K562 (cell line): Measurements from ENCODE around the gene CALML6. TPM values are rescaled to one million over a fixed set of nuclear protein-coding genes. Genes with fewer than 3 reads are reported as not detected.

Experiments
- ATAC-seq: fragments of 200-7000 bp; cut with Tn5 transposase; 3 replicates; pipeline ENCODE4 v1.9.1; 2020; ENCODE audit warnings: moderate library complexity
- BruUV-seq: library from RNA; stranded (reverse); fragments of 400-500 nt; replicated peaks from 2 replicates; lab custom pipeline; 2021; lab: Mats Ljungman, UMichigan
- CTCF ChIA-PET: fragments of 300-600 bp; formaldehyde crosslinking; extraction: SDS; loops from one replicate; lab custom pipeline; 2021; ENCODE audit warnings: low intra/inter-chr PET ratio; lab: Yijun Ruan, JAX
- POLR2A ChIA-PET: fragments of 300-600, 350-650 bp; sonication (Branson Sonifier 250); formaldehyde crosslinking; extraction: SDS; loops from one replicate; lab custom pipeline; 2021; ENCODE audit warnings: antibody characterized with exemption, inconsistent platforms; lab: Yijun Ruan, JAX
- DNase-seq, 4 experiments: peaks; one replicate each; pipeline versions ENCODE4 v3.0.0 to v3.0.0-alpha.2; 2011 to 2018; ENCODE audit warnings: low spot score in 3 of 4, mixed read lengths in 3 of 4; ENCODE audit errors: extremely low read depth in 1 of 4
- FAIRE-seq: peaks from 2 replicates; lab custom pipeline; 2011; peaks lifted over from hg19 to GRCh38; lab: Jason Lieb, UNC
- H2AFZ ChIP-seq: 2 replicates; pipeline ENCODE4 v1.6.0; 2011; ENCODE audit warnings: low read depth, low read length, control low read depth, inconsistent platforms
- H3K27ac ChIP-seq: fragments of 200-600 bp; 3 replicates; pipeline ENCODE4 v1.8.0; 2011; ENCODE audit warnings: low read depth, mild to moderate bottlenecking, control low read depth, inconsistent platforms, low read length, moderate library complexity, mixed read lengths; ENCODE audit errors: extremely low read depth
- H3K27me3 ChIP-seq, 2 experiments: fragments of 300-600 bp in 1 of 2; 2 replicates in 1 of 2; 3 replicates in 1 of 2; pipeline versions ENCODE4 v1.6.0 to v1.8.0; 2011; ENCODE audit warnings: inconsistent platforms in 2 of 2, low read length in 2 of 2, mild to moderate bottlenecking in 1 of 2, mixed read lengths in 1 of 2, moderate library complexity in 1 of 2; ENCODE audit not compliant: control insufficient read depth in 2 of 2, insufficient read depth in 2 of 2
- H3K36me3 ChIP-seq: fragments of 300-600 bp; 3 replicates; pipeline ENCODE4 v1.8.0; 2011; ENCODE audit warnings: mild to moderate bottlenecking, low read length, inconsistent platforms; ENCODE audit not compliant: control insufficient read depth, insufficient read depth
- H3K4me1 ChIP-seq, 2 experiments: fragments of 200-600 bp in 1 of 2; replicated peaks in 1 of 2; 2 replicates in 1 of 2; 3 replicates in 1 of 2; pipeline versions ENCODE4 v1.5.1 to v1.8.0; 2011; ENCODE audit warnings: inconsistent platforms in 2 of 2, low read length in 2 of 2, mild to moderate bottlenecking in 1 of 2, mixed read lengths in 1 of 2, moderate library complexity in 1 of 2; ENCODE audit not compliant: control insufficient read depth in 2 of 2, insufficient read depth in 2 of 2
- H3K4me2 ChIP-seq: 2 replicates; pipeline ENCODE4 v1.6.1; 2011; ENCODE audit warnings: low read length, control low read depth, inconsistent platforms, mixed read lengths; ENCODE audit not compliant: insufficient read depth
- H3K4me3 ChIP-seq: fragments of 200-600 bp; sonication (generic), shearing (Covaris generic); 2 replicates; pipeline ENCODE4 v1.5.1; 2016; ENCODE audit warnings: control low read depth, inconsistent platforms
- H3K79me2 ChIP-seq: fragments of 200-600 bp; 3 replicates; pipeline ENCODE4 v1.8.0; 2011; ENCODE audit warnings: low read length, inconsistent platforms; ENCODE audit not compliant: control insufficient read depth, insufficient read depth
- H3K9ac ChIP-seq, 2 experiments: 2 replicates each; pipeline versions ENCODE4 v1.6.0 to v1.6.1; 2011; ENCODE audit warnings: low read depth in 2 of 2, low read length in 2 of 2, control low read depth in 1 of 2, inconsistent platforms in 1 of 2, mild to moderate bottlenecking in 1 of 2, mixed read lengths in 1 of 2; ENCODE audit not compliant: insufficient read depth in 1 of 2
- H3K9me1 ChIP-seq: one replicate; pipeline ENCODE4 v1.6.0; 2011; ENCODE audit warnings: inconsistent platforms, mild to moderate bottlenecking, low read length, moderate library complexity; ENCODE audit not compliant: control insufficient read depth, insufficient read depth
- H3K9me3 ChIP-seq: replicated peaks from 2 replicates; pipeline ENCODE4 v1.5.1; 2011; ENCODE audit warnings: low read depth, low read length, inconsistent platforms; ENCODE audit not compliant: control insufficient read depth, insufficient read depth
- H4K20me1 ChIP-seq: replicated peaks from 2 replicates; pipeline ENCODE4 v1.6.1; 2011; ENCODE audit warnings: low read length, inconsistent platforms, mixed read lengths; ENCODE audit not compliant: control insufficient read depth, insufficient read depth
- BMI1 ChIP-seq: fragments of 150-350 bp; IDR thresholded peaks from 2 replicates; pipeline ENCODE4 v1.6.1; 2014; ENCODE audit warnings: low read length
- FOXA3 ChIP-seq, 2 experiments: fragments of 450-650 bp in 1 of 2; sonication (generic) in 1 of 2; formaldehyde crosslinking; IDR thresholded peaks in 1 of 2; conservative IDR thresholded peaks in 1 of 2; 2 replicates each; pipeline versions ENCODE4 v1.4.0 to v1.8.0; 2020 to 2022; ENCODE audit warnings: mild to moderate bottlenecking in 2 of 2, missing genetic modification reagents in 1 of 2
- HMBOX1 ChIP-seq: sonication (generic); IDR thresholded peaks from 2 replicates; pipeline ENCODE4 v1.6.1; 2016
- NCOR1 ChIP-seq: fragments of 450-650 bp; IDR thresholded peaks from 2 replicates; pipeline ENCODE4 v1.6.1; 2016; ENCODE audit warnings: mild to moderate bottlenecking, moderate library complexity
- RCOR1 ChIP-seq, 2 experiments: IDR thresholded peaks; 2 replicates each; pipeline ENCODE4 v1.6.1; 2012; ENCODE audit warnings: low read depth in 2 of 2, low read length in 2 of 2, borderline replicate concordance in 1 of 2, improper control_type of control experiment in 1 of 2
- TAF9B ChIP-seq: fragments of 450-650 bp; IDR thresholded peaks from 2 replicates; pipeline ENCODE4 v1.6.1; 2018; ENCODE audit warnings: mild to moderate bottlenecking; ENCODE audit not compliant: partially characterized antibody
- ZBTB40 ChIP-seq, 2 experiments: fragments of 450-650 bp in 1 of 2; sonication (generic) in 1 of 2; formaldehyde crosslinking in 1 of 2; IDR thresholded peaks; 2 replicates each; pipeline versions ENCODE4 v1.7.1 to v1.9.0; 2016 to 2022; ENCODE audit warnings: inconsistent platforms in 1 of 2, mild to moderate bottlenecking in 1 of 2, missing genetic modification reagents in 1 of 2
- WGBS: fragments of 100-300 bp; shearing (Covaris generic); methylation state at CpG from one replicate; pipeline ENCODE4 v1.1.6; 2016; ENCODE audit warnings: low coverage, mixed read lengths; ENCODE audit not compliant: insufficient coverage; ENCODE audit errors: missing lambda C conversion rate; 5-methylcytosine and 5-hydroxymethylcytosine counted together
- in situ Hi-C: fragments of 300-500 bp; cut with MboI; formaldehyde crosslinking; loops from 4 replicates; pipeline ENCODE4 v1.15.0; 2018; ENCODE audit warnings: inconsistent platforms, mixed read lengths
- intact Hi-C: fragments of 100-400 bp; cut with micrococcal nuclease; formaldehyde crosslinking; loops from 2 replicates; pipeline ENCODE4 v1.14.2; 2022
- polyA plus RNA-seq, 8 experiments: library from polyadenylated mRNA; depleted of rRNA in 4 of 8; stranded (reverse) in 5 of 8; unstranded in 3 of 8; fragments of >200 nt; fragmentation: Nextera tagmentation in 2 of 8; fragmentation: Illumina TruSeq in 1 of 8; extraction: Ambion mirVana in 2 of 8; extraction: Trizol in 1 of 8; gene quantifications; 2 replicates each; pipeline versions ENCODE4 v1.2.1 to v1.2.3, GENCODE V29; 2011 to 2014; ENCODE audit warnings: inconsistent platforms in 1 of 8, missing spikeins in 1 of 8
- total RNA-seq, 7 experiments: library from RNA; depleted of rRNA in 6 of 7; stranded (reverse); fragments of >200 nt in 6 of 7; fragmentation: Illumina TruSeq in 2 of 7; extraction: Trizol in 2 of 7; gene quantifications; 2 replicates each; pipeline versions ENCODE4 v1.2.1 to v1.2.3, GENCODE V29; 2011 to 2021; ENCODE audit warnings: low replicate concordance in 1 of 7

CALML6 gene
- total and polyA plus RNA-seq, 9 of the 15 experiments (the other 6 are each of a cell fraction or from before 2014, with no cell fraction given), result 0.14 TPM; not detected in 8

DNA sequence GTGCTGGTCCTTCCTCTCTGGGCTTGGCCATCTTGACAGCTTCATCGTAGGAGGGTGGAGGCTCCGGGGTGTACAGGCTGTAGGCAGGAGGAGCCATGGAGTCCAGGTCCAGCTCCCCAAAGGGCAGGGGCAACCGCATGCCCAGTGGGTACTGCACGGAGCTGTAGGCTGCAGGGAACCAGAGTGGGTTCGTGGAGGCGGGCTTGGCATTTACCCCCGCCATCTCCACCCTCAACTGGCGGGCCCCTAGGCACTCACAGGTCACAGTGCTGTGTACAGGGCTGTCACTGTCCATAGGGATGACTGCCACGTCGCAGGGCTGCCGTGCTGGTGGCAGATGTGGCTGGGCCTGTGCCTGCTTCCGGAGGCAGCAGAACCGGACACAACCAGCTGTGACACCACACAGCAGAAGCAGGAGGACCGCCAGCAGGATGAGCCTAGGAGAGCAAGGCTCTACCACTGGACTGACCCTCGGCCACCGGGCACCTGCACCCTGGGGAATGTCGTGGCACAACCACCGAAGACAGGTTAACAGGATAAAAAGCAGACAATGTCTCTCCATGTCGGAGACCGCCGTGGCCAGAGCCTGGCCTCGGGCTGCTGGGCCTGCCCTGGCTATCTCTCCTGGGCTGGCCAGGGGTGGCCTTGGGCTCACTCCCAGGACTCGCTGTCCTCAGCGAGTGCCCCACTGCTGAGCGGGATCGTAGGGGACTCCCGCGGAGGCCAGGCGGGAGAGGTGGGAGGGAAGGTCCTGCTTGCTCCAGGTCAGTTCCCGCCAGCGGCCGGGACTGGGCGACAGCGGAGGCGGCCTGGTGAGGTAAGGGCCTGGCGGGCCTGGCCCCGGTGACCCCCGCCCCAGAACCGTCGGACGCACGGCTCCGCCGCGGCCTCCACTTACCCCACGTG lies 3.2 kb downstream of the CALML6 start (continued):
- TF ChIP-seq HMBOX1, result no peak

- ATAC-seq (peak; percentile 85; the same call in 2 of the 3 replicates), DNase-seq (peak in 2 of 4 experiments; percentile 94 to 95), FAIRE-seq (no peak)
- H3K79me2 ChIP-seq, result no peaks in the 10 kb centered on the region
- peak within 1 kb of the TSS; percentile 93 for H2AFZ ChIP-seq
- WGBS, result 1% methylated on average over 33 of the region's 44 CpGs
- H3K9me1 ChIP-seq, result no peaks in the 10 kb centered on the region
- H3K27me3 ChIP-seq, result peaks cover 0 to 10% of the 10 kb centered on the region in 2 experiments; a peak in 2 of 5 replicates
- no TSS peak for BruUV-seq
- intact Hi-C loops, result no loop called here
- in situ Hi-C loops, result loop anchor here (10.0 kb wide), 1 partner anchor 554 kb away; no protein-coding TSS in a partner anchor
- H3K9me3 ChIP-seq, result no peaks in the 10 kb centered on the region
- peak within 1 kb of the TSS; percentile 50 to 95 for H3K9ac ChIP-seq
- ChIA-PET POLR2A (interaction anchor here (0.5 kb wide), 1 partner anchor 256 kb away, joined by 3 read pairs; no protein-coding TSS in a partner anchor), CTCF (interaction anchor here (0.7 kb wide), 1 partner anchor 475 kb away, joined by 3 read pairs; no protein-coding TSS in a partner anchor)
- peak within 1 kb of the TSS; percentile 46; the same call in 2 of the 3 replicates for H3K27ac ChIP-seq
- peak within 1 kb of the TSS; percentile 78 for H3K4me2 ChIP-seq
- H3K4me1 ChIP-seq, result peaks cover 9 to 90% of the 10 kb centered on the region in 2 experiments; a peak in 4 of 5 replicates
- peak within 1 kb of the TSS; percentile 51 for H3K4me3 ChIP-seq
- H3K36me3 ChIP-seq, result no peaks in the 10 kb centered on the region
- H4K20me1 ChIP-seq, result peaks cover 4% of the 10 kb centered on the region; the same call in 1 of the 2 replicates
- TF ChIP-seq FOXA3 (CRISPR knock-in tag; conservative IDR thresholded peaks at IDR 0.05 in 1 of 2, IDR thresholded peaks at IDR 0.05 in 1 of 2) (peak in 1 of 2 experiments; percentile 66; a peak in 1 of 4 replicates), NCOR1 (no peak), RCOR1 (IDR thresholded peaks at IDR 0.05; ENCODE audit: borderline replicate concordance in 1 of 2, low read depth in 2 of 2, low read length in 2 of 2) (no peak), BMI1 (no peak), TAF9B (no peak), ZBTB40 (IDR thresholded peaks at IDR 0.05) (0 out of 2 replicates have a peak, but pooled peaks have one; percentile 25), ZBTB40 (CRISPR knock-in tag; IDR thresholded peaks at IDR 0.05) (no peak)
These were observed 3.8 kb downstream of the CALML6 start, which contains the start of gene TMEM52 for GRCh38 chr1:1918901-1919303. Gene TMEM52, minus strand, starts transcription at chr1:1919279. Its CDS starts 14 bp downstream, at chr1:1919265.
